ENCODE measurements around the gene RNF5.

The RNF5 gene

DNA sequence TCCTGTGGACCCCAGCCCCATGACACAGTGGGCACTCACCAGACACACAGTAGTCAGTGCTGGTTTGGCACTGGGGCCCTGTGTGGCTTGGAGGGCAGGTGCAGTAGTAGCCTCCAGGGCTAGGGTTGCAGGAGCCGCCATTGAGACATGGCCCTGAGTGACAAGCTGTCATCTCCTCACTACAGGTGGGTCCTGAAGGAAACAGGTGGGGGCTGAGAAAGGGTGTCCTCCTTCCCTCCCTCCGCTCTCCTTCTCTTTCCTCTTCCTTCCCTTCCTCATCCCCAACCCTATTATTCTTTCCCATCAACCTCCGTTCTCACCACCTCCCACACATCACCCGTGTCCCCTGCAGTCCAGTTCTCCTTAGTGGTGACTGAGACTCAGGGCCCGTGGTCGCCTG is 35.4 kb downstream of the RNF5 start:
- DNase-seq, result no peak

GRCh38 chr6:32214126-32214525 is 35.9 kb downstream of the RNF5 start:
- no peak for DNase-seq

GRCh38 chr6:32215617-32216016 is 37.4 kb downstream of the RNF5 start:
- DNase-seq, result no peak

DNA sequence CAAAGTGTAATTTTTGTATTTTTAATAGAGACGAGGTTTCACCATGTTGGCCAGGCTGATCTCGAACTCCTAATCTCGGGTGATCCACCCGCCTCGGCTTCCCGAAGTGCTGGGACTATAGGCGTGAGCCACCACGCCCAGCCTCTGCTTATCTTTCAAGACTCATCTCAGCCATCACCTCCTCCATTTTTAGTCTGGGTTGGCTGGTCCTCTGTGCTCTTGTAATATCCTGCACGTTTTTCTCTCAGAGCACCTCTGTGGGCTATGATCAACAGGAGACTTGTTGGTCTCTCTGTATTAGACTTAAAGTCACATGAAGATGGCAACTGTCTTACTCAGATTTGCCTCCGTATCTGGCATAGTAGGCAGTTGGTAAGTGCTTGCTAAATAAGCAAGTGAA is 38.1 kb downstream of the RNF5 start:
- DNase-seq, result no peak

GRCh38 chr6:32216998-32217397 is 38.8 kb downstream of the RNF5 start:
- DNase-seq, result no peak

- DNase-seq, result no peak
Observed at GRCh38 chr6:32218167-32218566, 40.0 kb downstream of the RNF5 start.

- no peak for DNase-seq
Observed at GRCh38 chr6:32220021-32220420, 41.8 kb downstream of the RNF5 start.

DNA sequence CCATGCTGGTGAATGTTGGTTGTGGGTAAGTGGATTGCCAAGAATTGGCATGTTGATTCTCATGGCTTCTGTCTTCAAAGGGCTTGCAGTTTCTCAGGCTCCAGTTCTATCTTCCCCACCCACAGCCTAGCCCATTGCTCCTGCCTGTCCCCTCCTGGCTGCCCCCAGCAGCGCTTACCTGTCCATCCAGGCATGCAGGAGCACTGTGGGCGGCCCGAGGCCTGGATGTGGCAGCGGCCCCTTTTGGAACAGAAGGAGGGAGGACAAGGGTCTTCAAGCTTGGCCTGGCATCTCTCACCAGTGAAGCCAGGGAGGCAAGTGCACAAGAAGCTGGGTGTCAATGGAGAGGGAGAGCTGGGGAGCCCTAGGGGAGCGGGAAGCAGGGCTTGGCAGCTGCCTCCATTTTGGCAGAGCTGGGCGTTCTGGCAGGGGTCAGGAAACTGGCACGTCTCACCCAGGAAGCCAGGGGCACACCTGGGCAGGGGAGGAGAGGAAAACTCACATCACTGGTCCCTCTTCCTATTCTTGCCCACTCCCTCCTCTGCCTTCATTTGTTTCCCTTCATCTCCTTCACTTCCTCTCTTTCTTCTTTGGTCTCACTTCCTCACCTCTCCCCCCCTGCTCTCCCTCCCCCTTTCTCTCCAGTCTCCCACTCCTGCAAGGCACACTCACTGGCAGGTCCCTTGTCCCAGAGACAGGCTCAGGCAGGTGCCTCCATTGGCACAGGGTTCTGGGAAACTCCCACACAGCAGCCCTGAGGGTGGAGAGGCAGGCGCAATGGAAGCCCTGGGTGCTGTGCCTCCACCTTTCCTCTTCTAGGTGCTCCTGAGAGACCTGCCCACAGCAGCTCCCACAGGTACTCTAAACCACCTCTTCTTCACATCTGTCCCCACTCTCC is 44.4 kb downstream of the RNF5 start:
- DNase-seq, result no peak

DNA sequence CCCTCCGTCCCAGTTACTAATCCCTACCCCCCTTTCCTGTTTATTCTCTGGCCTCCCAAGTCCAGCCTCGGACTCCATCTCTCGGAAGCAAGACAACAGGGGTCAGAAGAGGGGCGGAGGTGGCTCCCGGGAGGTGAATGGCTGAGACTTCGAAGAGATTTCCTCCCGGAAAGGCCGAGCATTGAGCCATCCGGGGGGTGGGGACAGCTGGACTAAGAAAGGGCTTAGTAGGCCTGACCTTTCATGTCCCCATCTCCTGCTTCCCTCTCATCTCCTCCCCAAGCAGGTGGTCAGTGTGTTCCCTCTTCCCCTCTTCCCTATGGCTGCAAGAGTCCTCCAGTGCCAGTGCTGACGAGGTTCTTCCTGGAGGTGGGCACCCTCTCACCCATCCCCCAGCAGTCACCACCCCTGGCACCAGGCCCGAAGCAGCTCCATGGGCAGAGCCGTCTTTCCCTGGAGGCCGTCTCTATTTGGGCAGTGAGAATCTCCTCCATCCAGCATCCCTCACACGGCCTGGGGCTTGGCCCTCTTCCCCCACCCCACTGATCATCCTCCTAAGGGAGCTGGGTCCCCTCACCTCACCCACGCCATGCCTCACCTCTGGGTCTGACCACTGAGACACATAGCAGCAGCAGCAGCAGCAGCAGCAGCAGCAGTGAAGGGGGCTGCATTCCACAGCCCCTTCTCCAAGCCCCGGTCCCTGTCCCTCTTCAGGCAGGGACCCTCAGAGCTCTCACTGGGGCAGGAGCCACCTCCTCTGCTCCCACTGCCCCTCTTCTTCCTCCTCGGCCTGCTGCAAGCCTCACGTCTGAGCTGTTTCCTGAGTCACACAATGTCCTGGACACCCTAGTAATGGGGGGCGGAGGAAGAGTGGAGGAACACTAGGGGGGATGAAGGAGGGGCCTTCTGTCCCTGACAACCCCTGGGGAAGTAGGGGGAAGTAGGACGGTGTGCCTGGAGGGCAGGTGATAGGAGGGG is 45.3 kb downstream of the RNF5 start, which contains the start of gene NOTCH4:
Gene NOTCH4, minus strand, starts transcription at position 810 of the 978 bp plus-strand sequence. Its CDS starts 139 bp downstream, at position 671.
- DNase-seq, result no peak

- DNase-seq, result no peak
Observed at GRCh38 chr6:32224696-32225095, 46.5 kb downstream of the RNF5 start.

DNA sequence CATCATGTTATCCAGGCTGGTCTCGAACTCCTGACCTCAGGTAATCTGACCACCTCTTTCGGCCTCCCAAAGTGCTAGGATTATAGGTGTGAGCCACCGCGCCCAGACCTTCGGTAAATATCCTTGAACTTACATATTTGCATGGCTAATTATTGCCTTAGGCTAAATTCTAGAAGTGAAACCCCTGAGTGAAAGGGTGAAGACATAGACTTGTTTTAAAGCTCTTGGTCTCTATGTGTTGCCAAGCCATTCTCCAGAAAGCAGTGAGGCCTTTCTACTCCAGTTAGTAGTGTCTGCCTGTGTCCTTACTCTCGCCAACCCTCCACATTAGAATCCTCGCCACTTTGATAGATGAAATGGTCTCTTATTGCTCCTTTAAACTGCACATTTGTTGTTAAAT is 48.2 kb downstream of the RNF5 start:
- DNase-seq, result no peak
